Brain microvascular endothelial cell (primary cell): Measurements from ENCODE around the gene BRWD1.

Experiments
- DNase-seq: peaks from one replicate; pipeline ENCODE4 v3.0.0-alpha.2; 2020
- H3K27ac ChIP-seq: fragments of 250-450 bp; sonication (Bioruptor Pico); 2 replicates; pipeline ENCODE4 v1.5.1; 2020; ENCODE audit warnings: mild to moderate bottlenecking, moderate library complexity
- H3K27me3 ChIP-seq: fragments of 250-450 bp; sonication (Bioruptor Pico); replicated peaks from 2 replicates; pipeline ENCODE4 v1.5.1; 2020; ENCODE audit warnings: mild to moderate bottlenecking
- H3K36me3 ChIP-seq: fragments of 250-450 bp; sonication (Bioruptor Pico); replicated peaks from 2 replicates; pipeline ENCODE4 v1.5.1; 2020; ENCODE audit warnings: mild to moderate bottlenecking
- H3K4me3 ChIP-seq: 2 replicates; pipeline ENCODE4 v1.5.1; 2011; ENCODE audit warnings: low read depth, mild to moderate bottlenecking, control low read depth, low read length, moderate library complexity
- CTCF ChIP-seq: IDR thresholded peaks from 2 replicates; pipeline ENCODE4 v1.5.1; 2011; ENCODE audit warnings: low read depth, mild to moderate bottlenecking, moderate library complexity, low read length, control low read depth, inconsistent platforms; ENCODE audit errors: missing control alignments
- in situ Hi-C: cut with HindIII; loops from 2 replicates; pipeline ENCODE4 v1.10.0; 2017; ENCODE audit warnings: low sequenced_read_pairs, low pct_ligation_motif_present

Gene BRWD1

GRCh38 chr21:39152271-39152670 is 161.2 kb downstream of the BRWD1 start:
- in situ Hi-C loops: no loop called here
- Histone ChIP-seq H3K36me3 (no peaks in the 10 kb centered on the region), H3K4me3 (no peak overlapping the region), H3K27me3 (no peaks in the 10 kb centered on the region), H3K27ac (no peak overlapping the region)
- DNase-seq: no peak
- TF ChIP-seq CTCF: no peak

GRCh38 chr21:39150877-39151276 is 162.6 kb downstream of the BRWD1 start:
- Histone ChIP-seq H3K4me3 (no peak overlapping the region), H3K27ac (no peak overlapping the region), H3K27me3 (no peaks in the 10 kb centered on the region), H3K36me3 (no peaks in the 10 kb centered on the region)
- no peak for TF ChIP-seq CTCF
- in situ Hi-C loops: no loop called here
- DNase-seq: no peak

- H3K27ac ChIP-seq: no peak overlapping the region
- no peak for TF ChIP-seq CTCF
- H3K4me3 ChIP-seq: no peak overlapping the region
- in situ Hi-C loops: no loop called here
- no peaks in the 10 kb centered on the region for H3K36me3 ChIP-seq
- no peak for DNase-seq
- no peaks in the 10 kb centered on the region for H3K27me3 ChIP-seq
Measured at GRCh38 chr21:39150316-39150715, 163.1 kb downstream of the BRWD1 start.

GRCh38 chr21:39149882-39150281 is 163.6 kb downstream of the BRWD1 start:
- Histone ChIP-seq H3K27ac (no peak overlapping the region), H3K27me3 (no peaks in the 10 kb centered on the region), H3K4me3 (no peak overlapping the region), H3K36me3 (no peaks in the 10 kb centered on the region)
- in situ Hi-C loops: no loop called here
- TF ChIP-seq CTCF: no peak
- no peak for DNase-seq

- in situ Hi-C loops: no loop called here
- DNase-seq: no peak
- Histone ChIP-seq H3K27me3 (no peaks in the 10 kb centered on the region), H3K27ac (no peak overlapping the region), H3K36me3 (no peaks in the 10 kb centered on the region), H3K4me3 (no peak overlapping the region)
- no peak for TF ChIP-seq CTCF
Measured at GRCh38 chr21:39148975-39149374, 164.5 kb downstream of the BRWD1 start.

- Histone ChIP-seq H3K27me3 (no peaks in the 10 kb centered on the region), H3K36me3 (no peaks in the 10 kb centered on the region), H3K27ac (no peak overlapping the region), H3K4me3 (no peak overlapping the region)
- no peak for DNase-seq
- TF ChIP-seq CTCF: no peak
- in situ Hi-C loops: no loop called here
Measured at GRCh38 chr21:39144191-39144590, 169.2 kb downstream of the BRWD1 start.
